SIG-M5 (cell line): ENCODE results near the gene SLC43A3.

Source experiments
- DNase-seq: peaks from one replicate; lab custom pipeline; 2025; lab: John Stamatoyannopoulos, UW

Gene SLC43A3

DNA sequence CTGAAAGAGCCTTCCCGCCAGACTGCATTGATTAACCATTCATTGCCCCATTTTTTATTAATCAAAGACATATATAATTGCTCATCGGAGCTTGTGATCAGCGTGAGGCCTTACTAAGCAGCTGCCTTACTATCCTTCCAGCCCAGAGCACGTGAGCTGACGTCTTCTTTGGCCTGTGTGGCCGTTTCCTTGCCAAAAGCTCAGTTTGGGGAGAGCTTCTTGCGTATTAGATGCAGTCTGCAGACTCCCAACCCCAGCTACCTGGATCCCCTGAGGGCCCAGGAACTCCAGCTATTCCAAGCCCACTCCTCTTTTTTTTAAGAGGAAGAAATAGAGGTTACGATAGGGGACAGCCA, 784 bp upstream of the SLC43A3 start:
- no peak for DNase-seq

DNA sequence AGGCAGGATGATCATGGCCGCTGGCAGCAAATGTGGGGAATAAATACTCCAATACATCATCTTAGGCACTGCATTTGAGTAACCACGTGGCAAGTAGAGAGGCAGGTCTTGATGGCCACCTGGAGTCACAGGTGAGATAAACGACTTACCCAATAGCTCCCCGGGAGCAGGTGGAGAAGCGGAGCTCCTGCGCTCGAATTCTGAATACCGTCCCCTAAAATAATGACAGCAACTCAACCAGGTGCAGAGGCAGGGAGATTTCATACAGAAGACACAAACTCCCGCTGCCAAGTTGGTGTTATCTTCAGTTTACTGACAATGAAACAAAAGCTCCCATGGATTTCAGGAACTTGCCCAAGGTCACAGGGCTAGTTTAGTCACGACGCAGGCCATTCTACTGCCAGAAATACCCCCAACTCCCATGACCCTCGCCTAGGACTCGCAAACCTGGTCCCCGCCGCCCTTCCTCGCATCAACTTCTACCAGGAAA, 437 bp downstream of the SLC43A3 start:
- DNase-seq, result no peak

DNA sequence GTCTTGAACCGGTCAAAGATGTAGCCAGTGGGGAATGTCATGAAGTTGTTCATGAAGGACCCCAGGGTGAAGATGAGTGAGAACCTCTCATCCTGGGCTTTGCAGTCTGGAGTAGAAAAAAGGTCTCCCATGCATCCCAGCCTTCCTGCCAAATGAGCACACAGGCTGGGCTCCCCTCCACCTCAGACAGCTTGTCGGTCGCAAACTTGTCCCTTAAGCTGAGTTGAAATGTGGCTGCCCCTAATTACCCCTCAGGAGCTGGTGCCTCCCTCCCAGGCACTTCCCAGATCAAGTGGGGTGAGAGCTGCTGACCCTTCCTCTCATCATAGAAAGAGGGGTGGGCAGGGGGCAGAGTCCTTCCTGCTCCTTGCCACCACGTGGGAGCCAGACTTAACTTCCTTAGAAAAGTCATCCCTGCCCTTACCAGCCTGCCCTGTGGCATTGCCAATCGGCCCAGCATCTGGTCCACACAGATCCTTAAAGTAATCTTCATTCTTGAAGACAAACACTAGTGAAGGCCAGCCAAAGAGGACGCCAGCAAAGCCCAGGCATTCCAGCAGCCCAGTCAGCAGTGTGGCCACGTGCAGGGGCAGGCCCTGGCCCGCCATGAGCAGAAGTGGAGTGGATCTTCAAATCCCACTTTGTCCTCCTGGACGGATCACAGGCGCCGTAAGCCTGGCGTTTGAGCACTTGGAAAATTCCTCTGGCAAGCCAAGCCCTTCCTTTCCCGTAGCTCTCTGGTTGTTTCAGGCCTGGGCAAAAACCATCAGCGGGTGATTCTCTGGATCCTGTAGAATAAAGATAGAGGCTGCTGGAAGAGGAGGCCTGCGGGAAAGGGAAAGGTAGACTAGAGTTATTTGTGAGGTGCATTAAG, 1.1 kb downstream of the SLC43A3 start:
- DNase-seq, result no peak

- peak; percentile 94 for DNase-seq
These were observed 1.9 kb downstream of the SLC43A3 start for GRCh38 chr11:57424792-57425564.

- DNase-seq, result no peak
These were observed 2.7 kb downstream of the SLC43A3 start for GRCh38 chr11:57424137-57424791.

- DNase-seq, result no peak
These were observed 4.3 kb downstream of the SLC43A3 start for GRCh38 chr11:57422669-57423068.

- DNase-seq, result no peak
These were observed 5.1 kb downstream of the SLC43A3 start for GRCh38 chr11:57421805-57422204.

GRCh38 chr11:57421066-57421465, 5.9 kb downstream of the SLC43A3 start:
- DNase-seq, result no peak

DNA sequence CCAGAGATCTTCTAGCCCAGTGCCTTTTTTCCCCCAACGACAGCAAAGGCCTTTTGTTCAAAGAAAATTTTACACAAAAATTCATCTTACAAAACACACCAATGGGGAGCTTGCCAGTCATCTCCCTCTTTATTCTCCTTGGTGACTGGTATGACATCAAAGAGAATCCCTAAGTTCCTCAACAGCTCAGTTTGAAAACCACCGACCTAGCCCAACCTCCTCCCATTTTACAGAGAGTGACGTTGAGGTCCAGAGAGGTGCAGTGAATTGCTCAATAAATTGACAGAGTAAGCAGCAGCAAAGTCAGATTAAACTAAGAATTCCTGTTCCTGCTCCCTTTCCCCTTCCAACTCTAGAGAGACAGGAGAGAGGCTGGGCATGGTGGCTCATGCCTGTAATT, 7.8 kb downstream of the SLC43A3 start:
- DNase-seq, result no peak

- no peak for DNase-seq
These were observed 8.8 kb downstream of the SLC43A3 start for GRCh38 chr11:57418131-57418530.

DNA sequence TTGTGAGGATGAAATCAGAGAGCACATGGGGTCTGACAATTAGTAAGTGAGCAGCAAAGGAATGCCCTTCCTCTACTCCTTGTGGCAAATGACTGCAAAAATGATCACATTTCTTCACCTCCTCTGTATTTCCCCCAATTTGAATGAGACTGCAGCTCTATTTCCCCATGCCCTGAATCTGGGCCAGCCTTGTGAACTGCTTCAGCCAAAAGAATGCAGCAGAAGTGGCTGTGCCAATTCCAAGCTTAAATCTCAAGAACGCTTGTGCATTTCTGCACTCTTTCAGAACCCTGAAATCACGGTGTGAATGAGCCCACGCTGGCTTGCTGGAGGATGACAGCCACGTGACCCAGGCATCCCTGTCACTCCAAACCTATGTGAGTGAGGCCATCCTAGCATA, 9.9 kb downstream of the SLC43A3 start:
- no peak for DNase-seq

- DNase-seq, result no peak
These were observed 10.5 kb downstream of the SLC43A3 start for GRCh38 chr11:57416436-57416835.

DNA sequence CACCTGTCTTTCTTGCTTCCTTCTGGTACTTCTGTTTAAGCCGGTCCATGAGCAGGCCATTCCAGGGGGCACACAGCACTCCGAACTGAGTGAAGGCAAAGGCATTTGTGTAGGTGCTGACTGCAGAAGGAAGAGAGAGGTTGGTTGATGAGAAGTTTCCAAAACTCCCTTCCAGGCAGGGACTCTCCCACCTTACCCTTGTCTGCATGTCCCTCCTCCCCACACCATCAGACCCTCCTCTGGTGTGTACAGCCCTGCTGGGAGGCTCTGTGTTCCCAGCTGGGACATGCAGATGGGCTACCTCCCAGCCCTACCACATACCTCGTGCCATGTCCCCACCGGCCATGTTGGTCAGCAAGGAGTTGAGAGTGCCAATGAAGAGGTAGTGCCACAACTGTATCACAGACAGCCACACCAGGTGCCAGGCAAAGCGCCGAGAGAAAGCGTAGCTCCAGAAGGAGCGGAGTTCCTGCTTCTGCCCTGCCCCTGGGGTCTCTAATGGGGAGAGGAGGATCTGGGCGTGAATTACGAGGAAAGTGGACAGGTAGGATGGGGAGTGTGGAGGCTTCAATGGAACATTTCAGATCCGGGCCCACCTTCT, 12.2 kb downstream of the SLC43A3 start:
- no peak for DNase-seq

- DNase-seq, result no peak
These were observed 13.2 kb downstream of the SLC43A3 start for GRCh38 chr11:57413681-57414080.

GRCh38 chr11:57410287-57410686, 16.6 kb downstream of the SLC43A3 start:
- DNase-seq, result no peak

GRCh38 chr11:57409321-57410100, 17.4 kb downstream of the SLC43A3 start:
- no peak for DNase-seq

DNA sequence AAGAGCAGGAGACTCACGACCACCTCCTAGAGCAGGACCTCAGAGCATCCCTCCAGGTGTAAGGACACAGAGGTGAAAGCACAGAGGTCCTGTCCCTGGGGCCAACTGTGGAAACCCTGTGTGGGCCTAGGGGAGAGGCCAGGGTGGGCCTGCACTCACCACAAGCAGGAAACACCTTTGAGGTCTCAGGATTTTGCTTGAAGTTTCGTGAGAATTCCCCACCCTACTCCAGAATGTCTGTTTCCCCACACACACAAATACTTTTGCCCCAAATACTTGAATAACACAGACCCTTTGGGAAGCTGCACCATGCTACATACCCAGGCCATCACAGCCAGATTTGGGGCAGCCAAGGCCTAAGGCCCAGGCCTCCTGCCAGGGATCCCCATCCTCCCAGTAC, 18.1 kb downstream of the SLC43A3 start:
- DNase-seq, result no peak

DNA sequence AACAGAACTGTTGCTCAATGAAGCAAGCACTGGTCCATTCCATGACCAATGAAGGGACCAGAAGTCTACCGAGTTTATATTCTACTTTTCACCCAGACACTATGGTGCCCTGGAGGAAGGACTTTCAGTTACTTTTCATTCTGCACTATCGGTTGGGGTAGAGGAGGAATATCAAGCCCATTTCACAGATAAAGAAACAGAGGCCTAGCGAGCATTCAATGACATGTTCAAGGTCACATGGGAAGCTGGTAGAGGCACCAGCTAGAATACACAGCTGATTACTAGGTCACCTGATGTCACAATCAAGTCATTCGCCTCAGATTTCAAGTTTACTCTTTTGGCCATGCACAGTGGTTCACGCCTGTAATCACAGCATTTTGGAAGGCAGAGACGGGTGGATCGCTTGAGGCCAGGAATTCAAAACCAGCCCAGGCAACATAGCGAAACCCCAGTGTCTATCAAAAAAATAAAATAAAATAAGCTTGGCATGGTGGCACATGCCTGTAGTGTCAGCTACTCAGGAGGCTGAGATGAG, 18.9 kb downstream of the SLC43A3 start:
- no peak for DNase-seq

- no peak for DNase-seq
These were observed 19.7 kb downstream of the SLC43A3 start for GRCh38 chr11:57407010-57407920.

GRCh38 chr11:57406337-57406904, 20.5 kb downstream of the SLC43A3 start:
- DNase-seq, result no peak
